NCI-H1436 (cell line): ENCODE data around the gene COL5A1.
"Not testable (repeated sequence)": the region's sequence is repeated elsewhere in the genome, so short reads cannot be mapped to it uniquely, and the experiment has no call there.

Source experiments
- DNase-seq: peaks from one replicate; lab custom pipeline; 2025; lab: John Stamatoyannopoulos, UW

The COL5A1 gene

DNA sequence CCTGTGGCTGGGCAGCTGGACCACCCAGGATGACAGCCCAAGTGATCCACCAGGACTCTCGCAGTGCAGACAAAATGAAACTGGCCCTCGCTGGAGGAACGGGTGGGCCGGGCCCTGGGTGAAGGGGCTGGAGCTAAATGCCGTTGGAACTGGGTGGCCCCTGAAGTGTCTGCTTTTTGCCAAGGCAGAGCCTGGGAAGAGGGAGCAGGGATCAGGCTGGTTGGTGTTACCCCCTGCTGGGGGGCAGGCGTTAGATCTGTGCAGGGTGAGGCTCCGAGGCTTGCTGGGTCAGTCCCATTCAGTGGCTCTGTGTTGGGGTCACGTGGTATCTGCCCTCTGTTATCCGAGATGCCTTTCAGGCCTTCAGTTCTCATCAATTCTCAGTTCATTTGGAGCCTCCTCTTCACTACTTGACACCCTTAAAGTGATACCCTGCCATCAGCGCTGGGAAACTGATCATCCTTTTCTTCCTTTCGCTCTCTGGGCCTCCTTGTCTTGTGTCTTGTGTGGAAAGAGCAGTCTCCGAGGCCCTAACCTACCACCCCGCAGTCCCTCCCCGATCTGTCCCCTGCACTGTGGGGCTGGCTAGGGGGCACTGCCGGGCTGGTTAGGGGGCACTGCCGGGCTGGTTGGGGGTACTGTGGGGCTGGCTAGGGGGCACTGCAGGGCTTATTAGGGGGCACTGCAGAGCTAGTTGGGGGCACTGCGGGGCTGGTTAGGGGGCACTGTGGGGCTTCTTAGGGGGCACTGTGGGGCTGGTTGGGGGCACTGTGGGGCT lies 37.3 kb downstream of the COL5A1 start:
- no peak for DNase-seq

GRCh38 chr9:134679616-134680392 lies 38.2 kb downstream of the COL5A1 start:
- DNase-seq = no peak

DNA sequence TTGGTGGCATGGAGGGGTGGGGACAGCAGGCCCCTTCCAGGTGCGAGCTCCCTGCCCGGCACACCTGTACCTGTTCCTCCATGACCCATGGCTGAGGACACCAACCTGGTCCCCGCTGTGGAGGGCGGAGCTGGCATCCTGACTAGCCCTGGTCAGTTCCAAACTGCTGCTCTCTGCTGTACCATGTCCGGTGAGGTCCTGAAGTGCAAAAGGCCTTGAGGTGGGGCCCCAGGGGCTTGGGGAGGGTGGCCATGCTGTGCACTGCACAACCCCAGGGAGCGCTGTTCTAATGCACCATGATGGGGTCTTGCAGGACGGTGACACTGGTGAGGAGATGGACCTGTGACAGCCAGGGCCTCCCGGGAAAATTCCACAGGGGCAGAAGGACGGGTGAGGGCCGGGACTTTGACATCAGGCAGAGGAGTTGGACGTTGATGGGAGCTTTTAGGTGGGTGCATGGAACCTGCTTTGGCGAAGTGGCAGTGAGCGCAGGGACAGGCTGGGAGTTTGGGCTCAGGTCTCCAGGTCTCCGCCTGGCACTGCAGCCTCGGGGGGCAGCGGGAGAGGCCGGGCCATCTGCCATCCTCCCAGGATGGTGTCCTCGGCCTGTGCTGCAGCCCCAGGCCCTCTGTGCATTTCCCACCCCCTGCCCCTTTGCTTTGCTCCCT lies 38.9 kb downstream of the COL5A1 start:
- DNase-seq = no peak

DNA sequence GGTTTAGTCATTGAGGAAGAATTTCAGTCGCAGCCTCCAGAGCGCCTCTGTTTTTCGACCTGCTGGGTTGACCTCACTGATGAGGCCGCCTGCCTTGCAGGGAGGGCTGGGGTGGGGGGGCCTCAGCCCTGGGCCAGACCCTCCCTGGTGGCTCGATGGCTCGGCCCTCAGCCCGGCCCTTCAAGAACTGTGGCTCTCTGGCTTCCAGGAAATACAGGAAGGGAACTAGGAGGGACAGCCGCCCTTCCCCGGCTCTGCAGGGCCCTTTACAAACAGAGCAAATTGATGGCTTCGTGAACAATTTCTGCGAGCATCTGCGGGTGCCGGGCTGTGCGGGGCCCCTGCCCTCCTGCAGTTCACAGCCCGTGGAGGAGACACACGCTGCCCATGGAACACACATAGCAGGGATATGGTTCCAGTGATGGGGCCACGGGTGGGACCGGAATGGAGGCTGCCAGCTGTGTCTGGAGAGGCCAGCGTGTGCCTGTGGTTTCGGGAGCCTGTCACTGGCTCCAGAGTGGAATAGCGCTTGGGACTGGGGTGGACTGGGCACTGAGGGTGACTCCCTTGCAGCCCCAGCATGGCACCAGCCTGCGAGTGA lies 39.6 kb downstream of the COL5A1 start:
- no peak for DNase-seq

DNA sequence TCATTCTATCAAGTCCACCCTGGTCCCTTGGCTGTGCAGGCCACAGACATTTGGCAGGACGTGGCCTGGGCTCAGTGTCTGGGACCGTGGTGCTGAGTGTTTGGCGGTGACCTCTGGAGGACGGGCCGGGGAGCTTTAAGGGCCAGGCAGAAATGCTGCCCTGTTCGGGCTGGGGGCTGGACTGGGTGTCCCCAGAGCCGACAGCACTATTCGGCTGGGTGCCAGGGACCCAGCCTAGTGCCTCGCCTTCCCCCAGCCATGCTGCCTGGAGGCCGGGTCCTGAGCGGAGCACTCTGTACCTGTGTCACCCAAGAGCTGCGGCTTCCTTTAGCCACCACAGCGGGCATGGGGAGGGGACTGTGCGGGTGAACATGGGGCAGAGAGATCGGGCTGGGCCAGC lies 40.4 kb downstream of the COL5A1 start:
- DNase-seq = no peak

GRCh38 chr9:134682651-134683364 lies 41.2 kb downstream of the COL5A1 start:
- DNase-seq = no peak

GRCh38 chr9:134683714-134684374 lies 42.2 kb downstream of the COL5A1 start:
- no peak for DNase-seq

- no peak for DNase-seq
Observed at GRCh38 chr9:134684375-134684723, 42.7 kb downstream of the COL5A1 start.

DNA sequence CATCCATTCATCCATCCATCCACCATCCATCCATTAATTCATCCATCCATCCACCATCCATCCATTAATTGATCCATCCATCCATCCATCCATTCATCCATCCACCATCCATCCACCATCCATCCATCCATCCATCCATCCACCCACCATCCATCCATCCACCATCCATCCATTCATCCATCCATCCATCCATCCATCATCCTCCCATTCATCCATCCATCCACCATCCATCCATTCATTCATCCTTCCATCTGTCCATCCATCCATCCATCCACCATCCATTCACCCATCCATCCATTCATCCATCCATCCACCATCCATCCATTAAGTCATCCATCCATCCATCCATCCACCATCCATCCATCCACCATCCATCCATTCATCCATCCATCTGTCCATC lies 43.3 kb downstream of the COL5A1 start:
- not testable (repeated sequence) for DNase-seq

DNA sequence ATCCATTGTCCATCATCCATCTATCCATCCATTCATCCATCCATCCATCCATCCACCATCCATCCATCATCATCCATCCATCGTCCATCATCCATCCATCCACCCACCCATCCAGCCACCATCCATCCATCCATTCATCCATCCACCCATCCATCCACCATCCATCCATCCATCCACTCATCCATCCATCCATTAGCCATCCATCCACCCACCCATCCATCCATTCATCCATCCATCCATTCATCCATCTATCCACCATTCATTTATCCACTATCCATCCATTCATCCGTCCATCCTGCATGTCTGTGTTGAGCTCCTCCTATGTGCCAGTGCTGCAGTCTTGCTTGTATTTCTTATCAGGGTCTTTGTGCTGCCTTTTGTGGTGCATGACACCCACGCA lies 44.2 kb downstream of the COL5A1 start:
- no peak for DNase-seq

- no peak for DNase-seq
Observed at GRCh38 chr9:134686896-134687295, 45.3 kb downstream of the COL5A1 start.

GRCh38 chr9:134687556-134687955 lies 46.0 kb downstream of the COL5A1 start:
- no peak for DNase-seq

DNA sequence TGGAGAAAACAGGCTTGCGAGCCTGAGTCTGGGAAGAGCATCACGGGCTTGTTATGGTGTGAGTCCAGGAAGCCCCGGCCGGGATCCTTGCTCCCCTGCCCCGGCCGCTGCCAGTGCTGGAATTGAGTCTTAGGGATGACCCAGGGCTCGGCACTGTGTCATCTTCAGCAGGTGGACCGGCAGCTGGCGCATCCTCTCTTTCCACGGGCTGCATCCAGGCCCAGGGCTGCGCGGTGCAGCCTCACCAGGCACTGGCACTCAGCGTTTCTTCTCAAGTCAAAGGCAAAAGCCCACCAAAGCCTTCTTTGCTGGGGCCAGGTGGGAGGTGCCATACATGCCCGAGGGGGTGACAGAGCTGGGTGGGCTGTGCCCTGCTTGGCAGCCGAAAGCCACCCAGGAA lies 46.6 kb downstream of the COL5A1 start:
- no peak for DNase-seq

DNA sequence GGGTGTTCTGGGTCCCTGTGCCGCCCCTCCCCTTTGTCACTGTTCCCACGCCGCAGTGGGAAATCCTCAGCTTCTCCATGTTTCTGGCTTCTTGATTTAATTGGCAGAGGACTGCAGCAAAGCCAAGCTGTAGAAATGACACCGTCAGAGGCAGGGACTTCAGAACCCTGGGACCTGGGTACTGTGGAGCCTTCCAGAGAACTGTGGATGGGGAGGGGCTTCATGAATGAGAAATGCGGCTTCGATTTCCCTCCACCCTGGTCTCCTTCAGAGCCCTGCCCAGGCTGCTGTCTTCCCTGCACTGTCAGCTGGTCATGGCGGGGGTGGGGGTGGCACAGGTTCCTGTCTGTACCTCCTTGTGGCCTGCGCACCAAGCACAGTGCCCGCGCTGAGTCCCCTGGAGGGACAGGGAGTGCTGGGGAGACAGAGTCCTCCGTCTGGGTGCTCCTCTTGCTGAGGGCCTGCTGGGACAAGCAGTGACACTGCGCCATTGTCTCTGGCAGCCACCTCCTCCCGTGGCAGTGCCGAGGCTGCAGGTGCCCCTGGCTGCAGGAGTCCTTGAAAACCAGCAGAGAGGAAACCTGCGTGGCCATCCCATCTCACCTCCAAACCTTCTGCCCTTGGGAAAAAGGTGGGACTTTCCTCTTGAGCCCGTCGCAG lies 47.2 kb downstream of the COL5A1 start:
- DNase-seq = no peak

- no peak for DNase-seq
Observed at GRCh38 chr9:134689321-134690181, 47.9 kb downstream of the COL5A1 start.

- DNase-seq = no peak
Observed at GRCh38 chr9:134690301-134690751, 48.7 kb downstream of the COL5A1 start.

GRCh38 chr9:134690946-134691694 lies 49.5 kb downstream of the COL5A1 start:
- no peak for DNase-seq

- no peak for DNase-seq
Observed at GRCh38 chr9:134691695-134692572, 50.3 kb downstream of the COL5A1 start.
